HG03175 (cell line): ENCODE results near the gene SDF2.
"Not testable (repeated sequence)": the region's sequence is repeated elsewhere in the genome, so short reads cannot be mapped to it uniquely, and the experiment has no call there.

Source experiments
- ATAC-seq: cut with Tn5 transposase; IDR thresholded peaks from one replicate; pipeline ENCODE4 v1.9.1; 2021; ENCODE audit warnings: mild to moderate bottlenecking, moderate library complexity; ENCODE audit not compliant: unreplicated experiment

Gene SDF2

GRCh38 chr17:28635506-28635905 lies 26.2 kb downstream of the SDF2 start:
- no peak for ATAC-seq

- ATAC-seq, result no peak
Measured at GRCh38 chr17:28634206-28634865, 27.4 kb downstream of the SDF2 start.

- ATAC-seq, result no peak
Measured at GRCh38 chr17:28626818-28627217, 34.9 kb downstream of the SDF2 start.

- ATAC-seq, result no peak
Measured at GRCh38 chr17:28624148-28624547, 37.6 kb downstream of the SDF2 start.

- ATAC-seq, result no peak
Measured at GRCh38 chr17:28623696-28624095, 38.0 kb downstream of the SDF2 start.

- no peak for ATAC-seq
Measured at GRCh38 chr17:28622186-28622585, 39.5 kb downstream of the SDF2 start.

GRCh38 chr17:28620010-28620409 lies 41.7 kb downstream of the SDF2 start:
- ATAC-seq, result no peak

GRCh38 chr17:28618464-28618863 lies 43.2 kb downstream of the SDF2 start:
- ATAC-seq, result no peak

GRCh38 chr17:28616281-28616680 lies 45.4 kb downstream of the SDF2 start:
- no peak for ATAC-seq

GRCh38 chr17:28615260-28615940 lies 46.3 kb downstream of the SDF2 start:
- ATAC-seq, result no peak

GRCh38 chr17:28613931-28614381 lies 47.8 kb downstream of the SDF2 start, which contains the start of gene RSKR:
TSS of gene RSKR (minus strand) at chr17:28614185. CDS start at chr17:28614161, 24 bp downstream.
- no peak for ATAC-seq

- no peak for ATAC-seq
Measured at GRCh38 chr17:28612936-28613872, 48.5 kb downstream of the SDF2 start.

- ATAC-seq, result no peak
Measured at GRCh38 chr17:28612531-28612930, 49.2 kb downstream of the SDF2 start.

- no peak for ATAC-seq
Measured at GRCh38 chr17:28610376-28610775, 51.3 kb downstream of the SDF2 start.

- ATAC-seq, result not testable (repeated sequence)
Measured at GRCh38 chr17:28604031-28604430, 57.7 kb downstream of the SDF2 start.

GRCh38 chr17:28599311-28600184 lies 62.2 kb downstream of the SDF2 start:
- ATAC-seq, result peak; percentile 54

- peak; percentile 79 for ATAC-seq
Measured at GRCh38 chr17:28598799-28599310, 62.9 kb downstream of the SDF2 start, which contains the start of gene SPAG5. TSS of gene SPAG5 (minus strand) at chr17:28599025. CDS start at chr17:28598946, 79 bp downstream.

GRCh38 chr17:28598389-28598788 lies 63.3 kb downstream of the SDF2 start:
- ATAC-seq, result no peak
